Dendritic cell treated with granulocyte-macrophage colony-stimulating factor and Interleukin-4, amounts not matched to agents 40 ng/mL and 50 ng/mL, for 4 days (primary cell): ENCODE measurements around the gene NUCB1.

ENCODE experiments used
- H3K27ac Mint-ChIP-seq: one replicate; pipeline ENCODE4 v1.8.0; 2022; ENCODE audit warnings: mild to moderate bottlenecking, mixed read lengths
- H3K27me3 Mint-ChIP-seq: one replicate; pipeline ENCODE4 v1.8.0; 2022; ENCODE audit warnings: mild to moderate bottlenecking, mixed read lengths
- H3K36me3 Mint-ChIP-seq: one replicate; pipeline ENCODE4 v1.8.0; 2022; ENCODE audit warnings: low read depth, mixed read lengths
- H3K4me1 Mint-ChIP-seq: one replicate; pipeline ENCODE4 v1.8.0; 2022; ENCODE audit warnings: low read depth, mixed read lengths
- H3K4me3 Mint-ChIP-seq: one replicate; pipeline ENCODE4 v1.8.0; 2022; ENCODE audit warnings: mild to moderate bottlenecking, moderate library complexity, mixed read lengths
- H3K9me3 Mint-ChIP-seq: one replicate; pipeline ENCODE4 v1.8.0; 2022; ENCODE audit warnings: mixed read lengths
- intact Hi-C: fragments of 100-400 bp; cut with micrococcal nuclease; formaldehyde crosslinking; loops from one replicate; pipeline ENCODE4 v1.15.0; 2022

Gene NUCB1

DNA sequence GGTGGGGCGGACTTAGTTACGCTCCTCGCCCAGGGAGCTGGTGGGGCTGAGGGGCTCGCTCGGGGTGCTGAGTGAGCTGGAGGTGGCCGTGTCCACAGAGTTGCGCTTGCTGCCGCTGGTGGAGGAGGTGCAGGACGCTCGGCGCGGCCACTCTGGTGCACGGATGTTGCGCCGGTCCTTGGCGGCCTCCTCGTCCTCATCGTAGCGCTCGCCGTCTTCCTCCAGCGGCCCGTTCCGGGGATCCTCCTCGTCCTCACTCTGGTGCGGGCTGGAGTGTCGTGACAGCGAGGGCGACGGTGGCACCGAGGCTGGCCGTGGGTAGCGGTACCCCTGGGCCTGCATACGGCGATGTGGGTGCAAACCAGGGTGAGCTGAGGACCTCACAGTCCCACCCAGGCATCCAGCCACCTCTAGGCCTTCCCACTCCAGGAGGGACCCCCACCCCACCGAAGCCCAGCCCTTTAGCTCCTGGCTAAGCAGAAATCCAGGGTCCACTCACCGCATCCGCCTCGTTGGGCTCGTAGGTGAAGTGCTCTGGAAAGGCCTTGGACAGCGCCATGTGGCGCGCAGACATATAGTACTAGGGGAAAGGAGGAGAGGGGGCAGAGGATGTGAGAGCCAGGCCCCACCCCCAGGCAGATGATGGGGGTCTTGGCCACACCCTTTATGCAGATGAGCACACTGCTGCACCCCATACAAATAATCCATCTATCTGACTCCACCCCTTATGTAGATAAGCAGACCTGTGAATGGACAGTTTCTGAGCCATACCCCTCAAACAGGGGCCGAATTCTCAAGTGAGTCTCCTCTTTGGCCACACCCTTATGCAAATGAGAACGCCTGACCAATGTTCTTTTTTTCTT lies 69.4 kb downstream of the NUCB1 start:
- intact Hi-C loops, result loop anchor here (2.0 to 5.0 kb wide), 2 partner anchors 175 to 322 kb away; partner anchors contain the start of gene CA11
- Mint-ChIP-seq H3K4me3 (no peak overlapping the region), H3K36me3 (peaks cover 90% of the 10 kb centered on the region), H3K27ac (peak overlapping the region; percentile 98), H3K4me1 (peaks cover 43% of the 10 kb centered on the region), H3K9me3 (no peaks in the 10 kb centered on the region), H3K27me3 (no peaks in the 10 kb centered on the region)

DNA sequence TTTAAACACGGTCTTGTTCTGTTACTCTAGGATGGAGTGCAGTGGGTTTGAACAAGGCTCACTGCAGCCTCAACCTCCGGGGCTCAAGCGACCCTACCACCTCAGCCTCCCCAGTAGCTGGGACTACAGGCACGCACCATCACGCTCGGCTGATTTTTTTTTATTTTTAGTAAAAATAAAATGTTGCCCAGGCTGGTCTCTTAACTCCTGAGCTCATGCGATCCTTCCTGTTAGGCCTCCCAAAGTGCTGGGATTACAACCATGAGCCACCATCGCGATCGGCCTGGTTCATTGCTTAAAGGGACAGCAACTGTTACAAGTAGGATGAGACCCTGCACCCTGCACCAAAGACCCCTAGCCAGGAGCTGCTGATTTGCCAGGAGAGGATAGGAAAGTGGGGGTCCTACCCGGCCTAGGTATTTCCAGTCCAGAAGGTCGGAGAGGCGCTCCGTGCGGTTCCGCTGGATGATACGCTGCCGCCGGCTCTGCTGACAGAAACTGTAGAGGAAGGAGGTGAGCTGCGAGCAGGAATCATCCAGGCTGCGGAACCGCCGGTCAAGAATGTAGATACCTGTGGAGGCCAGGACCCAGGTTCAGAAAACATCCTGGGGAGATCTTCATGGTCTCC lies 70.1 kb downstream of the NUCB1 start:
- Mint-ChIP-seq H3K4me1 (peaks cover 40% of the 10 kb centered on the region), H3K4me3 (peak overlapping the region; percentile 20), H3K9me3 (no peaks in the 10 kb centered on the region), H3K27ac (no peak overlapping the region), H3K36me3 (peaks cover 88% of the 10 kb centered on the region), H3K27me3 (no peaks in the 10 kb centered on the region)
- intact Hi-C loops, result loop anchor here (2.0 kb wide), 1 partner anchor 175 kb away; no protein-coding TSS in a partner anchor

DNA sequence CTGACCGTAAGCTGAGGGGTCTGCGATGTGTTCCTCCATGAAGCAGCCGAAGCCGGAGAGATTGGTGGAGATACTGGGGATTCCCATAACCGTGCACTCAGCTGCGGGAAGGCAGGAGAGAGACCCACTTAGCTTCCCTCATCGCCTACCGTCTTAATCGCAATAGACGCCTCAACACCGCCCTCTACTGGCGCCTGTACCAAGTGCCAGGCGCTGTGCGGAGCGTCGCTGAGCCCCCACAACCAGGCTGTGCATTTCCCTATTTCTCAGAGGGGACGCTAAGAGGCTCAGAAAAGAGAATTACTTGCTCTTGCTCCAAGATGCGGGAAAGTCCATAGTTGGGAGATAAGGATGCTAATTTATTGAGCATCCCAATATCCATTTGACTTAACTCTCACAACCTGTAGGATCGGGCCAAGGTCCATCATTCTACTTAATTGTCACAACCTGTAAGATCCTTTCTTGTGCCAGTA lies 70.8 kb downstream of the NUCB1 start:
- Mint-ChIP-seq H3K9me3 (no peaks in the 10 kb centered on the region), H3K27me3 (no peaks in the 10 kb centered on the region), H3K4me1 (peaks cover 40% of the 10 kb centered on the region), H3K4me3 (peak overlapping the region; percentile 20), H3K27ac (peak overlapping the region; percentile 60), H3K36me3 (peaks cover 86% of the 10 kb centered on the region)
- intact Hi-C loops, result loop anchor here (1.0 to 2.0 kb wide), 2 partner anchors 176 to 183 kb away; no protein-coding TSS in a partner anchor
